Tongue (tissue), 2 donors: Measurements from ENCODE around the gene RAPGEF3. TPM values are rescaled to one million over a fixed set of nuclear protein-coding genes. Genes with fewer than 3 reads are reported as not detected.

Experiments used
- DNase-seq: peaks from one replicate; pipeline ENCODE4 v3.0.0-alpha.2; 2015
- total RNA-seq: library from RNA; depleted of rRNA; stranded (reverse); fragments of >200 nt; gene quantifications from one replicate; pipeline ENCODE4 v1.2.3, GENCODE V29; 2014

RAPGEF3 gene
- total RNA-seq, 1 donor from 2014 or later = 16.0 TPM

- no peak for DNase-seq
Observed at GRCh38 chr12:47755655-47756562, 2.8 kb downstream of the RAPGEF3 start.

GRCh38 chr12:47754881-47755280, 3.8 kb downstream of the RAPGEF3 start:
- no peak for DNase-seq

- DNase-seq = no peak
Observed at GRCh38 chr12:47754126-47754525, 4.6 kb downstream of the RAPGEF3 start.

GRCh38 chr12:47753021-47754001, 5.4 kb downstream of the RAPGEF3 start:
- DNase-seq = no peak

GRCh38 chr12:47752552-47752951, 6.1 kb downstream of the RAPGEF3 start:
- DNase-seq = no peak

GRCh38 chr12:47752121-47752520, 6.6 kb downstream of the RAPGEF3 start:
- DNase-seq = no peak

- no peak for DNase-seq
Observed at GRCh38 chr12:47751561-47751960, 7.1 kb downstream of the RAPGEF3 start.

- DNase-seq = no peak
Observed at GRCh38 chr12:47750916-47751470, 7.7 kb downstream of the RAPGEF3 start.

GRCh38 chr12:47750229-47750798, 8.4 kb downstream of the RAPGEF3 start:
- DNase-seq = no peak

- no peak for DNase-seq
Observed at GRCh38 chr12:47748899-47749298, 9.8 kb downstream of the RAPGEF3 start.

- DNase-seq = no peak
Observed at GRCh38 chr12:47748507-47748828, 10.2 kb downstream of the RAPGEF3 start.

- no peak for DNase-seq
Observed at GRCh38 chr12:47747596-47748506, 10.8 kb downstream of the RAPGEF3 start.

GRCh38 chr12:47747126-47747525, 11.6 kb downstream of the RAPGEF3 start:
- DNase-seq = no peak

- DNase-seq = no peak
Observed at GRCh38 chr12:47746523-47746922, 12.2 kb downstream of the RAPGEF3 start.

- DNase-seq = no peak
Observed at GRCh38 chr12:47746073-47746472, 12.6 kb downstream of the RAPGEF3 start.

- no peak for DNase-seq
Observed at GRCh38 chr12:47745485-47746041, 13.1 kb downstream of the RAPGEF3 start.

- no peak for DNase-seq
Observed at GRCh38 chr12:47744778-47745436, 13.8 kb downstream of the RAPGEF3 start.

- DNase-seq = no peak
Observed at GRCh38 chr12:47744005-47744651, 14.6 kb downstream of the RAPGEF3 start.

GRCh38 chr12:47743311-47743860, 15.3 kb downstream of the RAPGEF3 start:
- DNase-seq = no peak
